Effector memory CD4-positive, alpha-beta T cell (primary cell): ENCODE data around the gene HNRNPF.

Experiments used
- DNase-seq, 3 donors: peaks; one replicate each; pipeline ENCODE4 v3.0.0-alpha.2; 2020
- H3K27ac ChIP-seq: 2 replicates; pipeline ENCODE4 v1.7.0; 2013; ENCODE audit warnings: mild to moderate bottlenecking, low read length, moderate library complexity; ENCODE audit not compliant: insufficient read depth, poor library complexity, severe bottlenecking
- H3K27me3 ChIP-seq: replicated peaks from 2 replicates; pipeline ENCODE4 v1.7.0; 2013; ENCODE audit warnings: mild to moderate bottlenecking, low read length; ENCODE audit not compliant: insufficient read depth, control insufficient read depth, poor library complexity, severe bottlenecking
- H3K36me3 ChIP-seq: 2 replicates; pipeline ENCODE4 v1.7.0; 2013; ENCODE audit warnings: mild to moderate bottlenecking, low read length, moderate library complexity; ENCODE audit not compliant: control insufficient read depth, insufficient read depth
- H3K4me1 ChIP-seq: 2 replicates; pipeline ENCODE4 v1.7.0; 2013; ENCODE audit warnings: low read length, mild to moderate bottlenecking; ENCODE audit not compliant: control insufficient read depth, insufficient read depth, poor library complexity, severe bottlenecking
- H3K4me3 ChIP-seq: 2 replicates; pipeline ENCODE4 v1.7.0; 2013; ENCODE audit warnings: low read length, low read depth, mild to moderate bottlenecking; ENCODE audit not compliant: insufficient read depth, poor library complexity, severe bottlenecking
- H3K9me3 ChIP-seq: 2 replicates; pipeline ENCODE4 v1.7.0; 2013; ENCODE audit warnings: mild to moderate bottlenecking, low read length, moderate library complexity; ENCODE audit not compliant: control insufficient read depth

The HNRNPF gene

DNA sequence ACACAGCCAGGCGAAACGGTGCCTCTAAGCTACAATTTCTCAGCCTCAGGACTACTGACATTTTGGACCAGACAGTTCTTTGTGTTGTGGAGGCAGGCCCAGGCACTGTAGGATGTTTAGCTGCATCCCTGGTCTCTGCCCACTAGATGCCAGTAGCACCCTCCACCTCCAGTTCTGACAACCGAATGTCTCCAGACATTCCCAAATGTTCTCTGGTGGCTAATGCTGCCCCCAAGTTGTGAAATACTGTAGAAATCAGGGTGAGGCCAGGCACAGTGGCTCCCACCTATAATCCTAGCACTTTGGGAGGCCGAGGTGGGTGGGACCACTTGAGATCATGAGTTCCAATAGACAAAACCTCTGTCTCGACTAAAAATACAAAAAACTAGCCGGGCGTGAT lies 18.2 kb downstream of the HNRNPF start:
- Histone ChIP-seq H3K4me1 (peaks cover 42% of the 10 kb centered on the region), H3K4me3 (no peak overlapping the region), H3K27me3 (no peaks in the 10 kb centered on the region), H3K9me3 (no peaks in the 10 kb centered on the region), H3K27ac (peak overlapping the region; percentile 27), H3K36me3 (peaks cover 79% of the 10 kb centered on the region)
- DNase-seq: peak in 2 of 3 donors; percentile 15 to 16

- H3K27ac ChIP-seq: peak overlapping the region; percentile 27
- peaks cover 83% of the 10 kb centered on the region for H3K36me3 ChIP-seq
- no peak overlapping the region for H3K4me3 ChIP-seq
Measured at GRCh38 chr10:43390333-43390732, 18.7 kb downstream of the HNRNPF start.

GRCh38 chr10:43389867-43390266 lies 19.1 kb downstream of the HNRNPF start:
- no peaks in the 10 kb centered on the region for H3K27me3 ChIP-seq
- peak overlapping the region; percentile 27 for H3K27ac ChIP-seq
- peaks cover 37% of the 10 kb centered on the region for H3K4me1 ChIP-seq
- H3K9me3 ChIP-seq: no peaks in the 10 kb centered on the region
- no peak for DNase-seq
- H3K36me3 ChIP-seq: peaks cover 87% of the 10 kb centered on the region
- no peak overlapping the region for H3K4me3 ChIP-seq

More at GRCh38 chr10:43390333-43390732, 18.7 kb downstream of the HNRNPF start:
- no peaks in the 10 kb centered on the region for H3K27me3 ChIP-seq
- no peaks in the 10 kb centered on the region for H3K9me3 ChIP-seq
- H3K4me1 ChIP-seq: peaks cover 41% of the 10 kb centered on the region
- DNase-seq: no peak

DNA sequence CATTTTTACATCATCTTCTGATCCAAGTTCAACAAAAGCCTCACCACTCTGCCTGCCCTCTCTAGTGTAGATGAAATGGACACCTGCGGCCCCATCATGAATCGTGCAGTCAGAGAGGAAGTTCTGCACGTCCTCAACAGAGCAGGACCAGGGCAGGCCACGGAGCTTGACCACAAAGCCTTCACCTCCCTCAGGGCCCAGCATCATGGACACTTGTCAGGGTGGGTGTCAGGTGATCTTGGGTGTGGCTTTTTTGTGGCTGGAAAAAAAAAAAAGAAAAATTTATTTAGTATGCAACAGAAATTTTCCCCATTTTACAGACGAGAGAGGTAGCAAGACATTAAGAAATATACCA lies 21.3 kb downstream of the HNRNPF start:
- no peaks in the 10 kb centered on the region for H3K9me3 ChIP-seq
- no peaks in the 10 kb centered on the region for H3K27me3 ChIP-seq
- no peak for DNase-seq
- H3K36me3 ChIP-seq: peaks cover 74% of the 10 kb centered on the region
- H3K27ac ChIP-seq: no peak overlapping the region
- no peak overlapping the region for H3K4me3 ChIP-seq
- H3K4me1 ChIP-seq: peaks cover 24% of the 10 kb centered on the region

DNA sequence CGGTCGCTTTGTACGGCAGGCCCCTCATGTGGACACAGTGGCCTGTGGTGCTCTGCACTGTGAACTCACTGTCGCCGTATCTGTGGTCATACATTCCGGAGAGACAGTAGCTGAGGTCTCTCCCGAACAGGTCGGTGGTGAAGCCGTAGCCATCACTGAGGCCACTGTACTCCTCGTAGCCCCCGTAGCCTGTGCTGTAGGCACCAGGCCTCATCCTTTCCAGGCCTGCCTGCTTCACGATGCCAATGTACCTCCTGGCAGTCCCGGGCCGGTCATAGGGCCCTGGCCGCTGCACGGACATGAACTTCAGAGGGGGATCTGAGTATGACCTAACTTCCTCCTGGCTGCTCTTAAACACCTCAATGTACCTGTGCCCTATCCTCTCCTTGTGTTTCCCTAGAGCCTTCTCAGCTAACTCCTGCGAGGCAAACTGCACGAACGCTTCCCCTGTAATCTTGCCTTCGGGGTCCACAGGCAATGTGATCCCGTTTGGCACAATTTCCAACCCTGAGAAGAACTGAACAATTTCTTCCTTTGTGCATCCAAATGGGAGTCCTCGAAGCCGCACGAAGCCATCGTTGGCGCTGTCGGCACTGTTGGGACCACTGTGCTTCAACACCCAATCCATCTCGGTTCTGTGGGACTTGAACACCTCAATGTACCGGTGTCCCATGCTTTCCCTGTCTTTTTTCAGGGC lies 21.9 kb downstream of the HNRNPF start:
- Histone ChIP-seq H3K4me3 (no peak overlapping the region), H3K27ac (no peak overlapping the region), H3K36me3 (peaks cover 69% of the 10 kb centered on the region), H3K4me1 (peaks cover 22% of the 10 kb centered on the region), H3K27me3 (no peaks in the 10 kb centered on the region), H3K9me3 (no peaks in the 10 kb centered on the region)
- DNase-seq: no peak

GRCh38 chr10:43386549-43386948 lies 22.4 kb downstream of the HNRNPF start:
- Histone ChIP-seq H3K4me1 (peaks cover 22% of the 10 kb centered on the region), H3K36me3 (peaks cover 65% of the 10 kb centered on the region), H3K4me3 (no peak overlapping the region), H3K9me3 (no peaks in the 10 kb centered on the region), H3K27ac (no peak overlapping the region), H3K27me3 (no peaks in the 10 kb centered on the region)
- no peak for DNase-seq

- no peak for DNase-seq
- no peak overlapping the region for H3K27ac ChIP-seq
- H3K27me3 ChIP-seq: no peaks in the 10 kb centered on the region
- H3K36me3 ChIP-seq: peaks cover 56% of the 10 kb centered on the region
- no peaks in the 10 kb centered on the region for H3K9me3 ChIP-seq
- H3K4me1 ChIP-seq: peaks cover 20% of the 10 kb centered on the region
- H3K4me3 ChIP-seq: no peak overlapping the region
Measured at GRCh38 chr10:43385412-43386004, 23.5 kb downstream of the HNRNPF start.

DNA sequence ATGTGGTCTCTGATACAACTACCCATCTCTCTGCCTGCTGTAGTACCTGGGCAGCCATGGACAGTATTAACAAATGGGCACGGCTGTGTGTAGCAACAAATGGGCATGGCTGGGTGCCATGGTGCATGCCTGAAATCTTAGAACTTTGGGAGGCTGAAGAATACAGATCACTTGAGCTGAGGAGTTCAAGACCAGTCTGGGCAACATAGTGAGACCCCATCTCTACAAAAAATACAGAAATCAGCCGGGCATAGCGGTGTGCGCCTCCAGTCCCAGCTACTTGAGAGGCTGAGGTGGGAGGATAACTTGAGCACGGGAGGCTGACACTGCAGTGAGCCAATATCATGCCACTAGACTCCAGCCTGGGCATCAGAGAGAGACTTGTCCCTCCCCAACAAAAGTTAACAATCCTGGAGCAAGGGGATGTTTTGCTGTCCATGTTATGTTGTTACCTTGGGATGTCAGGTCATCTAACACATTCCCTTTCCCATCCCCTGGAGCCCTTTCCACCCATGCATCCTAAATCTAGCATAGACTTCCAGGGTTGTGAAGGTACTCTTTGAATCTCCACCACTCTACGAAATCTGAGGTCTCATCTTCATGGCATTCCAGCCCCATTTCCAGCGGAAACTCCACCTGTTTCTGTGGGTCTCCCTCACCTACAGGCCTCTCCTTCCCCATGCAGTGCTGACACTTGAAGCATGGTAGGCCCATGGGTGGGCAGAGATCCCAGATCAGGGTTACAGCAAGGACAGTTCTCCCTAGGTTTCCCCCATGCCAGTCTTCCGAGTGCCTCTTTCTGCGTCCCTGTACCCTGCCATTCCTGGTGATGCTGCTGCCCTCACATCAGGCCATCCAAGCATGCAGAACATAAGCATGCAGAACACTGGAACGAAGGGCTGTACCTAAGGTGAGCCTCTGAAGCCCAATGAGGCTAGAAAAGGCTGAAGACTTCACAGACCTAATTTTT lies 24.4 kb downstream of the HNRNPF start:
- H3K27me3 ChIP-seq: no peaks in the 10 kb centered on the region
- H3K4me3 ChIP-seq: no peak overlapping the region
- DNase-seq: no peak
- no peak overlapping the region for H3K27ac ChIP-seq
- H3K9me3 ChIP-seq: no peaks in the 10 kb centered on the region
- H3K4me1 ChIP-seq: peaks cover 10% of the 10 kb centered on the region
- H3K36me3 ChIP-seq: peaks cover 46% of the 10 kb centered on the region

GRCh38 chr10:43383204-43383971 lies 25.6 kb downstream of the HNRNPF start:
- Histone ChIP-seq H3K27me3 (no peaks in the 10 kb centered on the region), H3K4me3 (no peak overlapping the region), H3K4me1 (peaks cover 6% of the 10 kb centered on the region), H3K9me3 (no peaks in the 10 kb centered on the region), H3K27ac (no peak overlapping the region), H3K36me3 (peaks cover 37% of the 10 kb centered on the region)
- DNase-seq: no peak
